Stomach (tissue), 4 donors: ENCODE measurements around the gene ADRA2C.

ENCODE experiments used
- CTCF ChIP-seq, 7 experiments: fragments of 450-650 bp in 4 of 7; fragments of 200-600 bp in 3 of 7; sonication (generic) in 3 of 7; IDR thresholded peaks; one replicate each; pipeline ENCODE4 v1.5.1; 2016 to 2019; ENCODE audit warnings: antibody characterized with exemption in 7 of 7, control low read depth in 2 of 7, mild to moderate bottlenecking in 1 of 7
- EP300 ChIP-seq: sonication (generic); formaldehyde crosslinking; IDR thresholded peaks from one replicate; pipeline ENCODE4 v1.6.1; 2017; ENCODE audit warnings: antibody characterized with exemption
- POLR2A ChIP-seq, 4 donors: fragments of 450-650 bp; IDR thresholded peaks; one replicate each; pipeline ENCODE4 v1.6.1; 2016; ENCODE audit warnings: antibody characterized with exemption in 4 of 4, control low read depth in 2 of 4, mild to moderate bottlenecking in 1 of 4, moderate library complexity in 1 of 4

DNA sequence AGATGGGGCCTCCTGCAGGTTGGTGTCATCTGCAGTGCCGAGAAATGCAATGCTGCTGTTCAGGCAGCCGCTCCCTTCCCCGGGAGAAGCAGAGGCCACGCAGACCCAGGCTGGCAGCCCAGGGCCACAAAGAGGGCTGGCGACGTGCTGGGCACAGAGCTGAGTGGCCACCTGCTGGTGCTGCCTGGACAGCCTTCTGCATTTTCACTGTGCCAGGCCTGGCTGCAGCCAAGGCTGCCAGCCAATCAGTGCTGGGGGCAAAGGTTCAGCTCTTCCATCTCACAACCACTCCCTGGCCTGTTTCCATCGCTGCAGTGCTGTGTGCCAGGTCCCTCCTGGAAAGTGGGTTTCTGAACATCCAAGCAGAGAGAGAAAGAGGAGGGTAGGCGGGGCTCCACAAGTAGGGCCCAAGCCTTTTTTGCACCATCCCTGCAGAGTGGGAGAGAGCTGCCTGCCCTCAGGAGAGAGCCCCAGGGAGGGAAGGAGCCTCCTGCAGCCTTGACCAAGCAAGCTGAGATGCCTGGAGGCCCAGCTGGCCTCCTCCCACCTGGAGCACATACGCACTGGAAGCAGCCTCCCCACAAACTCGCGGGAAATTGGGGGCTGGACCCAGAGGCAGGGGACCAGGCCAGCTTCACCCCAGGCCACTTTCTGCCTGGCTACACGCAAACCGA, 20.1 kb downstream of the ADRA2C start:
- TF ChIP-seq CTCF (IDR thresholded peaks at IDR 0.05) = peak in 2 of 7 experiments; percentile 10 to 19
- no peak for TF ChIP-seq POLR2A (IDR thresholded peaks at IDR 0.05)
- TF ChIP-seq EP300 = no peak
